Ishikawa (cell line): Measurements from ENCODE around the gene MAMSTR.

Experiments used
- CEBPB ChIP-seq: IDR thresholded peaks from 2 replicates; pipeline ENCODE4 v1.6.1; 2012
- CREB1 ChIP-seq: IDR thresholded peaks from 2 replicates; pipeline ENCODE4 v1.6.1; 2012; ENCODE audit warnings: low read depth
- EGR1 ChIP-seq: IDR thresholded peaks from 2 replicates; pipeline ENCODE4 v1.6.1; 2012
- EP300 ChIP-seq: IDR thresholded peaks from 2 replicates; pipeline ENCODE4 v1.6.1; 2012; ENCODE audit warnings: borderline replicate concordance
- FOXM1 ChIP-seq: IDR thresholded peaks from 2 replicates; pipeline ENCODE4 v1.6.1; 2012; ENCODE audit warnings: low read depth, borderline replicate concordance
- MAX ChIP-seq: IDR thresholded peaks from 2 replicates; pipeline ENCODE4 v1.6.1; 2012
- NFIC ChIP-seq: IDR thresholded peaks from 2 replicates; pipeline ENCODE4 v1.6.1; 2012
- RAD21 ChIP-seq: IDR thresholded peaks from 2 replicates; pipeline ENCODE4 v1.6.1; 2012; ENCODE audit warnings: low read depth
- REST ChIP-seq: IDR thresholded peaks from 2 replicates; pipeline ENCODE4 v1.6.1; 2012; ENCODE audit warnings: low read depth, mild to moderate bottlenecking
- TAF1 ChIP-seq: IDR thresholded peaks from 2 replicates; pipeline ENCODE4 v1.6.1; 2012; ENCODE audit warnings: low read depth, mild to moderate bottlenecking
- TCF12 ChIP-seq: IDR thresholded peaks from 2 replicates; pipeline ENCODE4 v1.6.1; 2012; ENCODE audit warnings: low read depth
- TEAD4 ChIP-seq: IDR thresholded peaks from 2 replicates; pipeline ENCODE4 v1.6.1; 2012
- USF1 ChIP-seq: IDR thresholded peaks from 2 replicates; pipeline ENCODE4 v1.6.1; 2012
- YY1 ChIP-seq: IDR thresholded peaks from 2 replicates; pipeline ENCODE4 v1.6.1; 2012; ENCODE audit warnings: low read depth
- ZBTB7A ChIP-seq: IDR thresholded peaks from 2 replicates; pipeline ENCODE4 v1.6.1; 2012; ENCODE audit warnings: low read depth

Gene MAMSTR

GRCh38 chr19:48711106-48711662 lies 8.3 kb downstream of the MAMSTR start:
- TF ChIP-seq USF1 (no peak), ZBTB7A (no peak), CREB1 (no peak), RAD21 (no peak)

GRCh38 chr19:48708471-48708870 lies 11.1 kb downstream of the MAMSTR start:
- TF ChIP-seq USF1 (no peak), EP300 (no peak)

GRCh38 chr19:48705431-48705830 lies 14.1 kb downstream of the MAMSTR start:
- TF ChIP-seq NFIC (peak; percentile 17; the same call in 1 of the 2 replicates), FOXM1 (no peak)

GRCh38 chr19:48703316-48703715 lies 16.2 kb downstream of the MAMSTR start:
- no peak for TF ChIP-seq EGR1
- TF ChIP-seq RAD21: no peak
- no peak for TF ChIP-seq FOXM1
- TF ChIP-seq EP300: no peak
- TF ChIP-seq CREB1: no peak
- TF ChIP-seq MAX: no peak
- no peak for TF ChIP-seq NFIC
- no peak for TF ChIP-seq USF1
- TF ChIP-seq YY1: no peak
- TF ChIP-seq TAF1: no peak
- no peak for TF ChIP-seq REST
- TF ChIP-seq TEAD4: no peak
- no peak for TF ChIP-seq ZBTB7A
- no peak for TF ChIP-seq CEBPB
- TF ChIP-seq TCF12: no peak

- TF ChIP-seq TEAD4 (no peak), TAF1 (no peak), NFIC (no peak), YY1 (no peak), CREB1 (no peak), REST (no peak), MAX (no peak), EP300 (no peak), ZBTB7A (no peak), RAD21 (no peak), FOXM1 (no peak), CEBPB (no peak)
Measured at GRCh38 chr19:48702701-48703100, 16.8 kb downstream of the MAMSTR start.

- TF ChIP-seq NFIC (peak; percentile 51), MAX (no peak)
Measured at GRCh38 chr19:48698046-48698445, 21.5 kb downstream of the MAMSTR start.

GRCh38 chr19:48696353-48697010 lies 23.0 kb downstream of the MAMSTR start:
- TF ChIP-seq ZBTB7A: no peak
- no peak for TF ChIP-seq EP300
- no peak for TF ChIP-seq EGR1
- no peak for TF ChIP-seq REST
- no peak for TF ChIP-seq USF1
- TF ChIP-seq FOXM1: no peak
- TF ChIP-seq CREB1: no peak
- TF ChIP-seq TAF1: no peak
- TF ChIP-seq TCF12: no peak
- no peak for TF ChIP-seq CEBPB
- TF ChIP-seq RAD21: no peak
- no peak for TF ChIP-seq MAX
- TF ChIP-seq TEAD4: no peak
- TF ChIP-seq NFIC: no peak
- TF ChIP-seq YY1: no peak
